ENCODE results near the gene KRT13.

Gene KRT13

GRCh38 chr17:41491476-41491875 lies 13.9 kb downstream of the KRT13 start:
- no peak for DNase-seq

DNA sequence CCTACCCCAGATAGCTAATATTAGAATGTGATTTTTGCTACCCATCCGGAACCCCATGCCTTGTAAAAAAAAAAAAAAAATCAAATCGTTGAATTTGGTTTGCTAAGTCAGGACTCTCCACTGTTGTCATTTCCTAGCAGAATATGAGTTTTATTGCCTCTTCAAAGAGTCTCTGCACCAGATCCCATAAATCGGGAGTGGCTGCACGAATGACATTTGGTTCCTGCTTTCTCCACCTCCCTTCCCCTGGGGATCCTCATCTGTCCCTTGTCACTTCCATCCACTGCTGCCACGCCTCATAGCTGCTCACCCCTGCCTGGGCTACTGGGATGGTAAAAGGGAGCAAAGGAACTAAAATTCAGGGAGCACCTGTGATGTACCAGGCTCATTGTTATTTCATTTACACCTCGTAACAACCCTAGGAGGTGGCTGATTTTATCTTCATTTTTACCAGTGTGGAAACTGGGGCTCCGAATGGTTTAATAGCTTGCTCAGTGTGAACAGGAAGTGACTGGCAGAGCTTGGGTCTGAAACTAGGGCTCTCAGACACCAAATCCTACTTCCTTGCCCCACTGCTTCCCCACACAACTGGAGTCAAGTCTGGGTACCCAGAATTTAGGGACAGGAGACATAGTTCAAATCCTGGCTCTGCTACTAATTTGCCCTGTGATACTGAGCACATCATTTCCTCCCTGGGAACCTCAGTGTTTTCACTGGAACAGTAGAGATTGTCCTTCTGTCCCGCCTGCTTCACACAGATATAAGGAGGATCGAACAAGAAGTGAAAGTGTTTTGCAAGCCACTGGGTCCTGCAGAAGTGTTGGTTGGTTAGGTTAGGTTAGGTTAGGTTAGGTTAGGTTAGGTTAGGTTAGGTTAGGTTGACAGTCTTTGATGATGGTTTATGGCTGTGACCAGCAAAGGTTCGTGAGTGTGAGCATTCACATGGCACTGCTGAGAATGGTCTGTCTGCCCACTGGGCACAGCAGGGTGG lies 15.1 kb downstream of the KRT13 start:
- DNase-seq: no peak

DNA sequence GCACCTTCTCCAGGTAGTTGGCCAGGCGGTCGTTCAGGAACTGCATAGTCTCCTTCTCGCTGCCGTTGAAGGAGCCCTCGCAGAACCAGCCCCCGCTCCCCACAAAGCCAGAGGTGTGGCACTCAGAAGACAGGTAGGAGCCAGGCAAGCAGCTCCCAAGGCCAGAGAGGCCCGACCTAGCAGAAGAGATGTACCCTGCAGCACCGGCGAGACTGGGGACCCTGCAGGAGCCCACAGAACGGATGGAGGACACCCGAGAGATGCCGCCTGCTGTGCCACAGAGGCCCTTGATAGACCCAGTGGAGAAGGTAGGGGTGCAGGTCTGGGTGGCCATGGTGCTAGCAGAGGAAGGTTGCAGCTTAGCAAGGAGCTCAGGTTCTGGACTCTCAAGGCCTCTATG lies 15.9 kb downstream of the KRT13 start, which contains the start of gene KRT36:
KRT36 (minus strand) TSS at position 380 of the 400 bp plus-strand sequence; CDS start at position 334, 46 bp downstream.
- DNase-seq: no peak

DNA sequence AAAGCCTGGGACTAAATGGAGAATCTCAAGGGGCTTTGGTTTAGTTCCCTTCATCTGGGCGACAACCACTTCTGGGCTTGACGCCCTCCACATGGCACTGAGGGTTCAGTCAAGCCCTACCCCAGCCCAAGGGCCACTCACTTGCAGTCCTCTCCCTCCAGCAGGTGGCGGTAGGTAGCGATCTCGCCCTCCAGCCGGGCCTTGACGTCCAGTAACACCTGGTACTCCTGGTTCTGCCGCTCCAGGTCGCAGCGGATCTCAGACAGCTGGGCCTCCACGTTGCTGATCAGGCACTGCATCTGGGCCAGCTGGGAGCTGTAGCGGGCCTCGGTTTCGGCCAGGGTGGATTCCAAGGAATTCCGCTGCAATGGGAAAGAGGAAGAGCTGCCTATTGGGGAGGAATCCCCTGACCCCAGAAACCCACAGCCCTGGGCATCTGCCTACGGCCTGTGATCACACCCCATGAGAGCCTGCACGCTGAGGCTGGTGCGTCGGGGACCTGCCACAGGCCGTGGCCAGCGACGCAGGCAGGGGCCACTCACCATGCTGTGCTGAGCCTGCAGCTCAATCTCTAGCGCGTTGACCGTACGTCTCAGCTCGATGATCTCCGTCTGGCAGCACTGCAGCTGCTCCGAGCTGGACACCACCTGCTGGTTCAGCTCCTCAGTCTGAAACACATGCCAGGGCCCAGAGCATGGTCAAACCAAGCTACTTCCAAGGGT lies 18.4 kb downstream of the KRT13 start:
- DNase-seq: no peak

DNA sequence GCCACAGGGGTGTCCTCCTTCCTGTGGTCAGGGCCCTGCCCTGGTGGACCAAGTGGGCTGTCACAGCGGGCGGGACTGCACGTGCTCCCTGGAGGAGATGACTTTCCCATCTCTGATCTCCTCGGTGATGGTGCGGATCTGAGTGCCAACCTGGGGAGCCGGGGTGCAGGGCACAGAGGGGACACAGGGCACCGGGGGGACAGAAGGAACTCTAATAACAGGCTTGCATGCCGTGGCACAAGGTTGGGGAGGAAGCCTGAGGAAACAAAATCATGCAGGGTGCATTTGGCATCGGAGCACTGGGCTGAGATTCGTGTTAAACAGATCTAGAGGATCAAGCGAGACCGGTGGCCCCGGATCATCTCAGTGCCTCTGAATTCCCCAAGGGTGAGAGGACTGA lies 19.1 kb downstream of the KRT13 start:
- no peak for DNase-seq

GRCh38 chr17:41484920-41485904 lies 20.2 kb downstream of the KRT13 start:
- no peak for DNase-seq

GRCh38 chr17:41483991-41484826 lies 21.2 kb downstream of the KRT13 start:
- DNase-seq: no peak

- no peak for DNase-seq
Observed at GRCh38 chr17:41483531-41483930, 21.9 kb downstream of the KRT13 start.

DNA sequence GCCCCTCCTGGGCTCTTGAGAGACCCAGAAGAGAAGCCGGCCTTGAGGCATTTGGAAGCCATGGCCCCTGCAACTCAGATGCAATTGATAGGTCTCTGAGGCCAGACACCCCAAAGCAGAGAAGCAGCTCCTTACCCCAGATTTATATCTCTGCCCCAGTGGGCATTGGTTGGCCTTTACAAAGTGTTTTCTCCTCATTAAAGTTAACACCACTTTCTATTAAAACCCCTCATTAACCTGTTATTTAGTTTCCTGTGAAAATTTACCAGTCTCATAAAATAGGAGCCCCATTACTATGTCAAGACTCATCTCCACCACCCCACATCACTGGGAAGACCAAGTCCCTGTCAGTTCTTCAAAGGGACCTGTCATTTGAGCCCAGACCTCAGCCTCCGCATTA lies 24.4 kb downstream of the KRT13 start, which contains the start of gene KRT35:
KRT35 (minus strand) TSS at position 116 of the 400 bp plus-strand sequence; CDS start at position 62, 54 bp downstream.
- no peak for DNase-seq

- no peak for DNase-seq
Observed at GRCh38 chr17:41480581-41480980, 24.8 kb downstream of the KRT13 start.

- DNase-seq: no peak
Observed at GRCh38 chr17:41480136-41480535, 25.3 kb downstream of the KRT13 start.

GRCh38 chr17:41478237-41478636 lies 27.2 kb downstream of the KRT13 start:
- no peak for DNase-seq

DNA sequence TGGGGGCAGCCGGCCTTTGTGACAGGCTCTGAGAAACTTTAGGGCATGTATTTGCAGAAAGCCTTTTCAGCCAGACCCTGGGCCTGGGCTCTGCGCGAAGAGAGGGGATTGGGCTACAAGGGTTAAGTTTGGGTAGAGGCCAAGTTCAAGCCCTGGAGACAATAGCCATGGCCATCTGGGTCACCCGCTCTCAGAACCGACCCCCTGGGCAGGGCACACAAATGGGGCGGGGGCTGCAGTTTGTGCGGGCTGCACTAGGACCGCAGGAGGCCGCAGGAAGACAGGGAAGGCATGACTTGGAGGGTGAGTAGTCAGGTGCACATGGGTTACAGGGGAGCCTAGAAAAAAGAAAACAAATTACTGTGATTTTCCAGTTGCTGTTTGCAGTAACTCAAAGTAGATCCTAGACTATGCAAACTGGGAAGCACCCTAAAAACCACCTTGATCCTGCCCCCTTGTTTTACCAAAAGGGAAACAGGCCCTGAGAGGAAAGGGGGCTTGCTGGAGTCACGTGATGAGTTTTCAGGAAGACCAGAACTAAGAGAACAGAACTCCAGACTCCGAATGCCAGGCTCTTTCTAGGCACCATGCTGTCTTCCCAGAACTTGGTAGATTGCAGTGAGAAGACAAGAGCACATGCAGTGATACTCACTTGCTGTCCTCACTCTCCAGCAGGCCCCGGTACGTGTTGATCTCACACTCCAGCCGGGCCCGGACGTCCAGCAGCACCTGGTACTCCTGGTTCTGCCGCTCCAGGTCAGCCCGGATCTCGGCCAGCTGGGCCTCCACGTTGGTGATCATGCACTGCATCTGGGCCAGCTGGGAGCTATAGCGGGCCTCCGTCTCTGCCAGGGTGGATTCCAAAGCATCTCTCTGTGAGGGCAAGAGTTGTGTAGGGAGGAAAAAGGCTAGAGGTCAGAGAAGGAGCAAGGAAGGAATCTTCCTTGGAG lies 28.3 kb downstream of the KRT13 start:
- DNase-seq: no peak

GRCh38 chr17:41475421-41475820 lies 30.0 kb downstream of the KRT13 start:
- no peak for DNase-seq

DNA sequence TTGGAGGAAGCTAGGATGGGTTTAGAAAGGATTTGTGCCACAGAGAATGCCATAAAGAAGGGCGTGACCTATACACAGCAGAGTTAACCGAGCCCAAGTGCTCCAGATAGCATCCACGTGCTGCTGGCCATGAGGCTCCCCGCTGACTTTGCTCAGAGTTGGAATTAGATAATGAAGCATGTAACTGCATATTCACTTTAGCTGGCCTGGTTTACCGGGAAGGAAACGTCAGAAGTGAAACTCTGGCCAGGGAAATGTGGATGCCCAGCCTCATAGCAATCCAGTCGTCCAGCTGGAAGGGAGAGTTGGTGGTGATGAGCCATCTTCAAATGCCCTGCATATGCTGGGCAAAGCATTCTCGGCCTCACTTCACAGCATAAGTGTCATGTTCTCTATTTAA lies 30.5 kb downstream of the KRT13 start:
- no peak for DNase-seq

DNA sequence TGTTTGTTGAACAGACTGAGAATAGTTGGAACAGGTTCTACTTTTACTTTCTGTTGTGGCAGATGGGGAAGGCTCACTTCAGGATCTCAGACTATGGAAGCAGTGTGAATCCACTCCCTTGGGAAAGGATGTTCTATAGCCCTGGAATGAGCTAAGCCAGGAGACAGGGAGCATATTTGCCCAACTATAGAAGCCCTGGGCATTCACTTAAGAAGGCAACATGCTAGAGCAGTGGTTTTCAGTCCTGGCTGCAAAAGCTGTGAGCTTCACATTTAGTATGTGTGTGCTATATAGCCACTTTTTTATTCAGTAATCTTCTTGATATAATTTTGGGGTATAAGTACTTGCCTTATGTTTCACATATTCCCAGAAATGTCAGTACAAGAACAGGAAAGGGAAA lies 37.1 kb downstream of the KRT13 start:
- no peak for DNase-seq

GRCh38 chr17:41467561-41467960 lies 37.9 kb downstream of the KRT13 start:
- no peak for DNase-seq

DNA sequence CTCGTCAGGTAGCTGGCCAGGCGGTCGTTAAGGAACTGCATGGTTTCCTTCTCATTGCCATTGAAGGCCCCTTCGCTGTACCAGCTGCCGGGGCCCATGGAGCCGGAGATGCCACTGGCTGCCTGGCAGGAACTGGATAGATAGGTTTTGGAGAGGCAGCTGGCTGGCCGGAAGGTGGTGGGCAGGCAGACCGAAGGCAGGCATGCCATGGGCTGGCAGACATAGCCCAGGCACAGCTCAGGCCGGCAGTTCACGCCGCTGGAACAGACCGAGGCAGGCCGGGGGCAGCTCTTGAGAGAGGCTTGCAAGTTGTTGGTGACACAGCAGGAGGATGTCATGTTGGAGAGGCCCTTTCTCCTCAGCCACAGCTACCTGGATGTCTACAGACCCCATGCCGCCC lies 38.4 kb downstream of the KRT13 start, which contains the start of gene KRT32:
KRT32 (minus strand) TSS at position 399 of the 400 bp plus-strand sequence; CDS start at position 338, 61 bp downstream.
- DNase-seq: no peak

- no peak for DNase-seq
Observed at GRCh38 chr17:41464682-41465081, 40.7 kb downstream of the KRT13 start.

DNA sequence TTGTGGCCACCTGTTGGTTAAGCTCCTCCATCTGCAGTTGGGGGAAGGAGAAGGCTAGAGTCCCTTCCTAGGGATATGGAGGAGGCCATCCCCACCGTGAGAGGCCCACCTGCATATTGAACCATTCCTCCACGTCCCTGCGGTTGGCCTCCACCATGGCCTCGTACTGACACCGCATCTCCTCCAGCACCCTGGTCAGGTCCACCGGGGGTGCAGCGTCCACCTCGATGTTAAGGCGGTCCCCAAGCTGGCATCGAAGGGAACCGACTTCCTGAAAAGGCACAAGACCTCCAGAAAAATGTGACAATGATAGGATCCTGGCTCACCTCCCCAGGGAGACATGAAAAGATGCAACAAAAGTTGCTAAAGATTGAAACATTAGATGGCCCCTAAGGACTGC lies 41.2 kb downstream of the KRT13 start:
- DNase-seq: no peak
